NCI-H2196 (cell line): ENCODE measurements around the gene RASGRF1.
A peak's percentile ranks its signal among the peaks of the same experiment; 100 is the strongest.

Experiments
- DNase-seq: peaks from one replicate; lab custom pipeline; 2025; ENCODE audit not compliant: unreplicated experiment; lab: John Stamatoyannopoulos, UW

The RASGRF1 gene

DNA sequence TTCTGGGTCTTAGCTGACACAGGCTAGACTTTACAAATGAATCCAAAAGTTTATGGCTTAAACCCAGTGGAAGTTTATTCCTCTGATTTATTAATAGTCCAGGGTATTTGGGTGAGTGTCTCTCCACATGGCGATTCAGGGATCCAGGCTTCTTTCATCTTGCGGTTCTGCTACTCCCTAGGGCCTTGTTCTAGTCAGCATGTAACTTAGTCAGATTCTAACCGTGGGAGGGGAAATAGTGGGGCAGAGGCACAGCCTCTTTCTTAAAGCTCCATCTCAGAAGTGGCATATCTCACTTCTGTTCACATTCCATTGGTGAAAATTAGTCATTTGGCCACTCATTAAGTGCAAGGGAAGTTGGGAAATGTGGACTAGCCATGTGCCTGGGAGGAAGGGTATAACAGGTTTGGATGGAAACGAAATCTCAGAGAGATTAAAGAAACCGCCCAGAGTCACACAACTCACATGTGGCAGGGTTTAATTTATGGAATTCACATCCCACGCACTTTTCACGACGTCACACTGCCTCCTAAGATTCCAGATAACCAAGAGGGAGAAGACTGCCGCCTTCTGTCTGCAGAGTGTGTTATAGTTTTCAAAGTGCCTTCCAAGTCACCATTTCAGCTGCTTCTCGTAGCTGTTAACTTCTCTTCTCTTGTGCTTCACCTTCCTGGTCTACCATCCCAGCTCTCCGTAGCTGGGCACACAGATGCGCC lies 11.4 kb upstream of the RASGRF1 start:
- no peak for DNase-seq

DNA sequence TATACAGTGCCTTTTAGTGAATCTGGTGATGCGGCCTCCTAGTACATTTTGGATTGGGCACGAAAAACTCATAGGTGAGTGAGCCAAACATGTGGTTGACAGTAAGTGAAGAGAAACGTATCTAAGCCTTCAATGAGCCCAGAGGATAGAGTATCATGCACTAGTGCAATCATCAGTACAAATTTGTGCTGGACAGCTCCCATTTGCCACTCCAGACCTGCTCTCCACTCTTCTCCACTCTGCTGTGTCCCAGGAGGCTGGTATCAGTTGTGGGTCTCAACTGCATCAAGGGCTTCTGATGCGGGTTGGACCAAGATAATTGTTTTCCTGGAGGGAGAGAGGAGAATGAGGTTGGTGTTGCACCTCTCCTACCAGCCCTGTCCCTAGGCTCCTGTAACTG lies 9.1 kb upstream of the RASGRF1 start:
- DNase-seq: no peak

DNA sequence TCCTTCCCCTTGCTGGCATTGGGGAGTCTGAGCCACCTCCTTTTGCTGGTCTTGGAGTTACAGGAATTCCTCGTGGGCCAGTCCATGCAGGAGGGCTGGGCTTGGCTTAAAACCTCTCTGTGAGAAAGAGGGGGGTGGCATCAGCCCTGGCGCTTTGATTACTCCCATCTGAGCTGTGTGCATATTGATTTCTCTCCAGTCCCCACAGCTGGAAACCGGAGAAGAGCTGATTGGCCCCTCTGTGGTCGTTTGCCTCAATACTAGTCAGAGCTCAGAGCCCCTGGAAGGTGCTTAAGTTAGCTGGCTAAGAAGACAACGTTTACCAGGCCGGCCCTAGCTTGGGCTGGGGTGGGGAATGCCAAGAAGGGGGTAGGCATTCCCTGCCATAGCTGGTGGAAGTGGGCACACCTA lies 4.0 kb upstream of the RASGRF1 start:
- no peak for DNase-seq

DNA sequence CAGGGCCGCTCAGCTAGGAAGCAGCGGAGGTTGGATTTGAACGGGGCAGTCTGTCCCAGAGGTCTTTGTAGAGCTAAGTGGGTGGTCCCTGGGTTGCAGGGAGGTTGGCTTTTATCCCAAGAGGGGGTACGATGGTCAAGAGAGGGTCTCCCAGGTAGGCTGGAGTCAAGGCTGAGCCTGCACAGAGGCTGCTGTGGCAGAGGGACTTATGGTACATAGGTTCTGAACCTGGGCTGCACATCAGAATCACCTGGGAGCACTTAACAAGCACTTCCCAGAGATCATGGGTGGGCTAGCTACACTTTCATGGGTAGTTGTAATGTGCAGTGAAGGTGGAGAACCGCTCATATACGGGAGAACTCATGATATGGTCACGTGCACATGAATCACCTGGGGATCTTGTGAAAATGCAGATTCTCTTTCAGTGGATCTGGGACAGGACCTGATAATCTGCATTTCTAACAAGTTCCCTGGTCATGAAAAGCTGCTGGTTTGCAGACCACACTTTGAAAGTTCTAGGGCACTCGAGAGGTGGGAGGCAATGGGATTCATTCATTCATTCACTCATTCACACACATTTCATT lies 2.9 kb upstream of the RASGRF1 start:
- DNase-seq: no peak

DNA sequence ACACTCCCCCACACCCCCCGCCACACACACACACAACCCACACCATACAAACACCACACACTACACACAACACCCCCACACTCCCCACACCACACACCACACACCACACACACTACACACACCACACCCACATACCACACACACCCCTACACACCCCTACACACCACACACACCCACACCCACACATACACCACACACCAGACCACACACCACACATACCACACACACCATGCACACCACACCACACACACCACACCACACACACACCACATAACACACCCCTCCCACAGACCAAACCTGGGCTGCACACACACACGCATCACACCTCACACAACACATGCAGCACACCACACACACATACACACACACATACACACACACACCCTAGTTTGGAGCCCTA lies 1.8 kb upstream of the RASGRF1 start:
- no peak for DNase-seq

DNA sequence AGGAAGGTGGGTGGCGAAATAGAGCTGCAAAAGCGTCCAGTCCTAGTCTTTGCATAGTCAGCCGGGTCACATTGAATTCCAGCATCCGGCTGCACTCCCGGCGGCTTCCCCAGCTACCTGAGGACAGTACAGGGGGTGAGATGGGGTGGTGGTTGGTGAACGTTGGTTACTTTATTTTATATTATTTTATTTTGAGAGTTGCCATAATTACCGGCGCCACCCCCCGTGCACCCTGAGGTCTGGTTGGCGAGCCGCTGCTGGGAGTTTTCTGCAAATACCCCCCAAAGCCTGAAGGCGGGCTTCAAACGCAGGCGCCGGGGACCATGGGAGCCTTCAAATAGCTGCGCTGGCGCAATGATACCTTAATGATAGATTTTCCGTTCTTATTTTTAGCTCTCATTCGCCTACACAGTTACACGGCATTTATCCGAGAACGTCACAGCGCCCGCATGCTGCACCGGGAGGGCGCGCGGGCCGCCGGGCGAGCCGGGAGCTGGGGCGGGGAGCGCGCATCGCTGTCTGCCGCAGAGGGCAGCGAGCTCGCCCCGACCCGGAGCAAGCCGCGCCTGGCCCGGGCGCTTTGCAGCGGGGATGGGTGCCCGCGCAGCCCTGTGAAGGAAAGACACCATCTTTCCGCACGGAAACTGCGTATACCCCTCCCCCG lies 756 bp upstream of the RASGRF1 start:
- DNase-seq: no peak

DNA sequence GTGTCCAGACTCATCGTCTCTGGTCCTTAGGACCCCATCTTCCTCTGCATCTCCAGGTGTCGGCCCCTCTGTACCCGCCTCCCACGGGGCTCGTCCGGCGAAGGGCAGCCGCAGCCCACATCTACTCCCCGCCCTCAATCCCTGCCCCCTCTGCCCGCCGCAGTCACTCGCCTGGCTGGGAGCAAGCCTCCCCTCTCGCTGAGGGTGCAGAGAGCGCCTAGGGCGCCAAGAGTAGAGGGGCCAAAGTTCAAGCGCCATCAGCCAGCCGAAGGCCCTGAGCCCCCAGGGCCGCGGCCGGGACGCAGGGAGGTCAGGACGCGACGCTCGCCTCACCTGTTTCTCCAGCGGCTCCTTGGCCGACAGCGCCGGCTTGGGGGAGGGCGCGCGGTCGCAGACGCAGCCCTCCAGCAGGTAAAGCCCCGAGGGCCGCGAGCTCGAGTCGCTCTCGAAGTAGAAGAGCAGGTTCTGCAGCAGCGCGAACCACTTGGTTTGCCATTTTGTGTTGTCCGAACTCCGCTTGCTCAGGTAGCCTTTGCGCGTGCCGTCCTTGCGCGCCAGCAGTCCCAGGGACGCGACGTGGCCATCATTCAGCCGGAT lies 592 bp downstream of the RASGRF1 start:
- no peak for DNase-seq

DNA sequence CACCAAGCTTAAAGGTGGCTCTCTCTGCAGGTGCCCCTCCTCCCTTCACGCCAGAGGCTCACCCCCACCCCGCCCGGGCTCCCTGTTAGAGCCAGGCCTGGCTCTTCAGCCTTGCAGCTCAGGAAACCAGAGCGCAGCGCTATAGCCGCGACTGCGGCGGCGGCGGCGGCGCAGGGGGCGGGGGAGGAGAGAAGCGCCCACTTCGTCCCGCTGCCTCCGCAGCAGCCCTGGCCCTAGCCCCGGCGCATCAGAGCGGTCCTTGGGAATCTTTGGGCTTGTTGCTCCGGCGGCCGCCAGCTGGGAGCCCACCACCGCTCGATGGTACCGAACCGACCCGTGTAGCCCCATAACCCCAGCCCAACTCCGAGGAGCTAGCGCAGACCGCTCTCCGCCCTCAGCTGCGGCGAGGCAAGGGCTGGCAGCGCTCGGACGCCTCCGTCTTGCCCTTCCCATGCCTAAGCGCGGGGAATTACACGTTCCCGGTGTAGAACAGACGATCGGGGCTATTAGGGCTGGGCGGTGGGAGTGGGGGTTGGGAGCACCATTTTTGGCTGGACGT lies 1.2 kb downstream of the RASGRF1 start:
- DNase-seq: no peak

DNA sequence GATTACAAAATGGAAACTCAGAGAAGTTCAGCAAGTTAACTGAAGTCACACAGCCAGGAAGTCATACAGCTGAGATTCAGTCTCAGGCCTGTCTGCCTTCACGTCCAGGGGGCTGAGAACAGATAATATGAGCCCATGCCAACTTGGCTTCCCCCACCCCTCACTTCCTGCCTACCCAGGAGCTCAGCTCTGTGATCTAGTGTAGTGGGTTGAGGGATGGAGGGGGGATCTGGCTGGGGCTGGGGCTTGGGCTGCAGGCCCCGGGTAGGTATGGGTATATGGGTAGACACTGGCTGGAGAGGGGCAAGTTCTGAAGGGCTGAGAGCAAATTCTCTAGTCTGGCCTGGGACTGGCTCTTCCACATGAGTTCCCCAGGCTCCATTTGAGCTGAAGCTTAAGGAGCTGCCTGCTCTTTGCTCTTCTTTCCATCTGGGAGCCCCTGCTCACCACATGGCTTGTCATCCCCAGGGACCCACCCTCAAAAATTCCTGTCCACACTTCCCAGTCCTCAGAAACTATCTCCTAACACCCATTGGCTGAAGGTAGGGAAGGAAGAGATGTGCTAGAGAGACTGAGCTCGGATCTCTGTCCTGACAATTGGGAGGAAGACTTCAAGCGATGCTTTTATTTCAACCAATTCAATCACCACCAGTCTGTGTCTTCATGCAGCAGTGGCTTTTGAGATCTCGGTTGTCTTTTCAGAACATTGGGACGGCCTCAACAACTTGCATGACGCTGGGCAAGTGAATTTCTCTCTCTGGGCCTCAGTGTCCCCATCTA lies 2.0 kb downstream of the RASGRF1 start:
- no peak for DNase-seq

DNA sequence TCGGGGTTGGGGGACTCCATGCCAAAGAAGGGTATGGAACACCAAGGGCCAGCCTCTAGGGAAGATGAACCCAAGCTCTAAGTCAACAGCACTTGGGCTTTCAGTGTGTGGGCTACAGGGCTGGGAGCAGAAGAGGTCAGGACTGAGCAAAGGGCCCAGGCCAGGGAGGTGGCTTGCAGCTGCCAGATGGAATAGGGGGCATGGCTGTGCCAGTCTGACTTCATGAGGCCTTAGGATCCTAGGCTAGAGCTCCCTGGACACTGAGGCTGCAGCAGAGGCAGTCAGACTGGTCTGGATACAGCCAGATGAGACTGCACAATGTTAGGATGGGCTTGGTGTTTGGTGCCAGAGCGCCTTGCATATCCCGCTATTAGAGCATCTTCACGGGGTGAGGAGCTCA lies 3.8 kb downstream of the RASGRF1 start:
- DNase-seq: no peak

DNA sequence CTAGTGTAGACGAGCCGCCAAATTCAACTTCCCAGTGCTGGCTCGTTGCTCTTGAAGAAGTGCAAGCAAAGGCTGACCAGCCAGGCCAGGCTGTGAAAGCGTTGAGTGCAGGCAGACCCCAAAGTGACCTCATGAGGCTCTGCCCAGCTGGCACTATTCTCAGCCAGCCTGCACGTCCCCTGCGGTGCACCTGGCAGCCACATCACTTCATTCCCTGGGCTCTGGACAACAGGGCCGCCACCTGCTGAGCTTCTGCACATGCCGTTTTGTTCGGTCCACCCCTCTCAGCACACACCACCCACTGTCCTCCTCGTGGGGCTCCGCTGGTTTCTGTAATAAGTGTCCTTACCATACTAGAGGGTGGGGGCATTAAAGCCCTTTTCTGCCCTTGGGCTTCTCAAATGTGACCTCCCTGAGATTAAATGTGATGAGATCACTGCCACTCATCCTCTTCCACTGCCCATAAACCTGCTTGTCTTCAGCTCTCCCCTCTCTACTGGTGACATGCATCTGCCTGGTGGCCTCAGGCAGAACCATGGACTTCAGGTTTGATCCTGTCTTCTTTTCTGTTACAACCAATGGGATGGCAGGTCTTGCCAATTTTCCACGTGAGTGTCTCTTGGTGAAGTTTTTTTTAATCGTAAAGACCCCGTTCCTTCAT lies 6.1 kb downstream of the RASGRF1 start:
- DNase-seq: peak; percentile 36

DNA sequence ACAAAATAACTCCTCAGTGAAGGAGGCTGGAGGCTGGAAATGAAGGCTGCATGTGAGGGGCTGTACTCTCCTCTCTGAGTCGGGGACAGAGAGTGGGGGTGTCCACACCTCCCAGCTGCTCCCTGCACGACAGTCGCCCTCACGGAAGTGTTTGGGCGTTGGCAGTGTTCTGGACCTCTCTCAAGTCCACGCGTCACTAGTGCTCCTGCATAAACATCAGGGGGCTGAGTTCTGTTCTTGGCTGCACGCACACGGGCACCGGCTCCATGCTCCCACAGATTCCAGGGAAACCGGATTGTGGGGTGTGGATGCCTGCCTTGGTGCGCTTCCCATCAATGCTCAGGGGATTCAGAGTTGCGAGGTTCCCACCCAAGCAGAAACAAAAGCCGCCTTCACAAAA lies 7.4 kb downstream of the RASGRF1 start:
- DNase-seq: no peak

DNA sequence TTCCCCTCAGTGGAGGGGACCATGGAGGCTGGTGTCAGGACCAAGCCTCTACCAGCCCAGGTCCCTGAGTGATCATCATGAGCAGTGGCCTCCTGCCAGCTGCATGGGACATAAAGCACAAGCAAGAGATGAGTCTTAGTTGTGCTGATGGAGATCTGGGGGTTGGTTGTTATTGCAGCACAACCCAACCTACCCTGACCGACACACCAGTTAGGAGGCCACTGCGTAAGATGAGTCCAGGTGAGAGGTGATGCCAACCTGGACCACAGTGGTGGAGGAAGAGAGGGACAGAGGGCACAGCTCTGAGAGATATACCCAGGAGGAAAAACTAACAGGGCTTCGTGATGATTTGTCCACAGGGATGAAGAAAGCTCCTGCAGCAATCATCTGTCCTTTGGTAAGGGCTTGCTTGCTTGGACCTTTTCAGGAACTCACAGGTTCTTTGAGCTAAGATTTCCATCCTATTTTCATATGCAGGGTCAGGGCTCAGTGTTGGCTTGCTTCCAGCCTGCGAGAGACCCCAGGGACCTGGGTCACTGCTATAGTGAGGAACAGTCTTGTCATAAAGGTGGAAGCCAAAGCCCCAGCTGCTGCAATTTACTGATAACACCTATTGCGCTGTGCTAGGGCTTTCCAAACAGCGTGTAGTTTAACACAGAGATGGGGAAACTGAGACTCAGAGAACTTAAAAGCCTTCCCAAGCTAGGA lies 8.1 kb downstream of the RASGRF1 start:
- DNase-seq: no peak

DNA sequence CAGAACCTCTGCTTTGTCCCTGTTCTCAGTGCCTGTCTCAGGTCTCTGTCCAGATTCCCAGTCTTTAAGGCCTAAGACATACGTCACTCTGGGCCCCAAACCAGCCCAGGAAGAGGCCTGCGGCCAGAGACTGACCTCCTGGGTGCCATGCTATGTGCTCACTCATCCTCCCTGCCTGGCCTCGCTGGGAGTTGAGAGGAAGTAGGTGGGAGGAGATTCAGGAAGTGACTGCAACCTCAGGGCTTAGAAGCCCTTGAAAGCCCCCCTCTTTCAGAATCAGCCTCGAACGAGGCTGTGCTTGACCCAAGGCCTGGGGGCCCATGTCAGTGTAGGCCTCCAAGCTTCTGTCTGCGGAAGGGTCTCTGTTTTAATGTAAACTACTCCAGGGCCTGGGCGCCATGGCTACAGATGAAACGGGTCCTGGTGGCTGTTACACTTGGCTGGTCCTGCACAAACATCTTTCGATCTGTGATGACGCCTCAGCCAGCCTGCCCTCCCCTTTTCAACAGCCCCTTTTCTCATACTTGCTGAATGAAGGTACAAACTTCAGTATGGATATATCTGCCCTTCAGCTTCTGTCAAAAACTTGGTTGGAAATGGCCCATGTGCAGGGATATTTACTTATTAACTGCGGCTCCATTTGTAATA lies 11.7 kb downstream of the RASGRF1 start:
- no peak for DNase-seq

DNA sequence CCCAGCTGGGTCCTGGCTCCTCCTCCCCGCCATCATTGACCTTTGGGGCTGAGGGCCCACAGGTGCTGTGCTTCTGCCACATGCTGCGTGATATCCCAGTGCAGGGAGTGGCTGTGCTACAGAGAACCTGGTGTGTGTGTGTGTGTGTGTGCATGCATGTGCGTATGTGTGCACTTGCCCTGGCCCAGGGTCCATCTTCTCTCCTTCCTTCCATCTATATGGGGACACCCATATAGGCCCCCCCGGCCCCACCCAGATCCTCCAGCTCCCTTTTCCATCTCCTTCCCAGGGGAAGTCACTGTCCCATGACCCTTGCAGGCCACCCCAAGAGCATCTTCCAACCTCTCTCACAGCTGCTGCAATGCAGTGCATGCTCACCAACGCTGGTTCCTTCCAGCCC lies 12.6 kb downstream of the RASGRF1 start:
- DNase-seq: no peak

DNA sequence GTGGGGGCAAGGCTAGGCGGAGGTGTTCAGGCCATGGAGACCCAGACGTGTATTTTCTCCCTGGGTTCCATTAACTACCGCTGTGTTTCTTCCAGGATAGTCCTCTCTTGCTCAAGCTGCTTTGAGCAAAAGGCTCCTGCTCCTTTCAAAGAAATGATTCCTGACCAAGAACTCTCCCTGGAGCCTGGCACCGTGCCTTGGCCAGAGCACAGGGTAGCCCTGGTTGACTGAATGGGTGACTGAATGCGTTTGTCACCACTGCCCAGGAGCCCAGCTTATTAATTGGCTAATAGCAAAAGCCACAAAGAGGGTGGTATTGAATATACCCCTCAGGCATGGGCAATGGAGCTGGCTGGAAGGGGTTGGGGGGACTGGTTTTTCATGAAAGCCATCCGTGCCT lies 13.9 kb downstream of the RASGRF1 start:
- DNase-seq: no peak

DNA sequence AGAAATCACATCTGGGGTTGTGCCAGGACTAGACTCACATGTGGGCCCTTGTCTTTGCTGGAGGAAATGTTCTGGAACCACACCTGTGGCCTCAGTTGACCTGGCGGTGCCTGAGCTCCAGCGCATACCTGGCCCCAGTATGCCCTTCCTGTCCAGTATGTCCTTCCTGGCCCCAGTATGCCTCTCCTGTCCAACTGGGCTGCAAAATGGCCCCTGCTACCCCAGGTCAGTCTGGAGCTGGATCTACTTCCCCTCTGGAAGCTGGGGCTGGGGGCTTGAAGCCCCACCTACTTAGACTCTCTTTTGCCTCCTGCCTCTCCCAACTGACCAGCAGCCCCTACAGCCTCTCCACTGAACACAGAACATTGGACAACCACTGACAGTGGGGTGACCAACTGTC lies 15.3 kb downstream of the RASGRF1 start:
- DNase-seq: no peak

DNA sequence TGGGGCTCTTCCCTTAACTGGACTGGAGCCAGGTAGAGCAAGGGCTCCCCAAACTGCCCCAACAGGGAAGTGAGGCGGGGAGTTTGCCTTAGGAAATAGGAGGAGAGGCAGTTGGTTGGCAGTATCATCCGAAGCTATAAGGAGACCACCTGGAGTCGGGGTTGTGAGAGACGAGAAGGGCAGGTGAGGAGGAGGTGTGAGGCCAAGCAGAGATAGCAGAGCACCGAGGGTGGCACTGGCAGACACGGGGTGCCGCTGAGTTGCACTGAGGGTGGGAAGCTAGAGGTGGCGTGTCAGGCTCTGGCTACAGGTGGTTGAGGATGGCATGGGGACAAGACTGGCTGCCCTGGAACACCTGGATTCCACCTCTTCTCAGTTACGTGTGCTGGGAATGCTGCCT lies 17.2 kb downstream of the RASGRF1 start:
- DNase-seq: no peak

DNA sequence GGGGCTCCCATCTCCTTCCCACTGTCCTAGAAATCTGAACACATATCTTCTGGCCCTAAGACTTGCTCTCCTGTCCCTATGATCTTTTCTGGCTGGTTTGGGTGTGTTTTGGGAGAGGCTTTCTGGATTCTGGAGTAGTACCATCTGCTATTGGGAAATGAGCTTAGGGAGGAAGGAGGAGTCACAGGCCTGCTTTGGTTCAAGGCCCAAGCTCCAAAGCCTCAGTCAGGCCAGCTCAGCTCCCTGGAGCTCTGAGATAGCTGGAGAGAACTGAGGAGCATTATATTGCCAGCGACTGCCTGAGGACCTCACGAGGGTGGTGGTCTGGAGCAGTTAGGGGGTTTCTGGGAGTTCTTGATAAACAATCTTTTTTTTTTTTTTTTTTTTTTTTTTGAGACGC lies 18.7 kb downstream of the RASGRF1 start:
- DNase-seq: no peak
